HepG2 (cell line): ENCODE results near the gene INSIG1.

Experiments
- DMTF1 ChIP-seq: sonication (generic); formaldehyde crosslinking; IDR thresholded peaks from 2 replicates; pipeline ENCODE4 v1.4.0; 2020; ENCODE audit warnings: mild to moderate bottlenecking, missing genetic modification reagents
- DPF2 ChIP-seq: sonication (generic); formaldehyde crosslinking; IDR thresholded peaks from 2 replicates; pipeline ENCODE4 v1.4.0; 2020; ENCODE audit warnings: mild to moderate bottlenecking, low read depth, missing genetic modification reagents, borderline replicate concordance
- EP300 ChIP-seq, 3 experiments: sonication (generic) in 1 of 3; formaldehyde crosslinking in 1 of 3; IDR thresholded peaks; 2 replicates each; pipeline versions ENCODE4 v1.5.1 to v1.6.1; 2011 to 2020; ENCODE audit warnings: low read depth in 2 of 3, low read length in 2 of 3, borderline replicate concordance in 1 of 3, improper control_type of control experiment in 1 of 3, mild to moderate bottlenecking in 1 of 3, missing genetic modification reagents in 1 of 3, moderate library complexity in 1 of 3
- GABPB1 ChIP-seq: IDR thresholded peaks from 2 replicates; pipeline ENCODE4 v1.6.1; 2016; ENCODE audit warnings: mild to moderate bottlenecking, missing genetic modification reagents, moderate library complexity, missing compliant biosample characterization
- NR1H2 ChIP-seq: sonication (generic); formaldehyde crosslinking; IDR thresholded peaks from 2 replicates; pipeline ENCODE4 v1.8.1; 2022; ENCODE audit warnings: low read depth, missing genetic modification reagents, borderline replicate concordance
- NR2C2 ChIP-seq: sonication (generic); formaldehyde crosslinking; IDR thresholded peaks from 2 replicates; pipeline ENCODE4 v1.4.0; 2020; ENCODE audit warnings: missing genetic modification reagents, mild to moderate bottlenecking, moderate library complexity, borderline replicate concordance
- PCBP1 ChIP-seq: fragments of 200-400 bp; formaldehyde crosslinking; IDR thresholded peaks from 2 replicates; pipeline ENCODE4 v1.6.1; 2017; ENCODE audit warnings: mild to moderate bottlenecking, low read depth, low read length, borderline replicate concordance
- ZBTB49 ChIP-seq: sonication (generic); formaldehyde crosslinking; IDR thresholded peaks from 2 replicates; pipeline ENCODE4 v1.4.0; 2020; ENCODE audit warnings: missing genetic modification reagents, borderline replicate concordance
- ZNF414 ChIP-seq: sonication (generic); formaldehyde crosslinking; IDR thresholded peaks from 2 replicates; pipeline ENCODE4 v1.5.0; 2020; ENCODE audit warnings: missing genetic modification reagents
- ZNF616 ChIP-seq: sonication (generic); formaldehyde crosslinking; IDR thresholded peaks from 2 replicates; pipeline ENCODE4 v1.5.0; 2020; ENCODE audit warnings: low read depth, mild to moderate bottlenecking, missing genetic modification reagents
- ZNF788 ChIP-seq: sonication (generic); formaldehyde crosslinking; IDR thresholded peaks from 2 replicates; pipeline ENCODE4 v1.5.0; 2020; ENCODE audit warnings: mild to moderate bottlenecking, missing genetic modification reagents, borderline replicate concordance
- ZNF878 ChIP-seq: sonication (generic); formaldehyde crosslinking; IDR thresholded peaks from 2 replicates; pipeline ENCODE4 v1.8.1; 2023; ENCODE audit warnings: mild to moderate bottlenecking, missing genetic modification reagents, moderate library complexity
- TF ChIP-seq, protein P1 (sequence below): sonication (generic); formaldehyde crosslinking; IDR thresholded peaks from 2 replicates; pipeline ENCODE4 v1.4.0; 2020; ENCODE audit warnings: missing genetic modification reagents, mild to moderate bottlenecking, borderline replicate concordance

- no peak for TF ChIP-seq ZNF788 (CRISPR knock-in tag)
- no peak for TF ChIP-seq NR1H2
- no peak for TF ChIP-seq EP300 (IDR thresholded peaks at IDR 0.05; ENCODE audit: low read depth in 2 of 2, low read length in 2 of 2)
- TF ChIP-seq EP300 (CRISPR knock-in tag; IDR thresholded peaks at IDR 0.05; ENCODE audit: borderline replicate concordance), result no peak
- no peak for TF ChIP-seq GABPB1 (CRISPR knock-in tag)
- TF ChIP-seq, protein P1, sequence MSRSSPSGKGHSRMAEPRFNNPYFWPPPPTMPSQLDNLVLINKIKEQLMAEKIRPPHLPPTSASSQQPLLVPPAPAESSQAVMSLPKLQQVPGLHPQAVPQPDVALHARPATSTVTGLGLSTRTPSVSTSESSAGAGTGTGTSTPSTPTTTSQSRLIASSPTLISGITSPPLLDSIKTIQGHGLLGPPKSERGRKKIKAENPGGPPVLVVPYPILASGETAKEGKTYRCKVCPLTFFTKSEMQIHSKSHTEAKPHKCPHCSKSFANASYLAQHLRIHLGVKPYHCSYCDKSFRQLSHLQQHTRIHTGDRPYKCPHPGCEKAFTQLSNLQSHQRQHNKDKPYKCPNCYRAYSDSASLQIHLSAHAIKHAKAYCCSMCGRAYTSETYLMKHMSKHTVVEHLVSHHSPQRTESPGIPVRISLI (CRISPR knock-in tag), result no peak
- no peak for TF ChIP-seq PCBP1
- TF ChIP-seq ZBTB49 (CRISPR knock-in tag), result no peak
- TF ChIP-seq ZNF414 (CRISPR knock-in tag), result no peak
- no peak for TF ChIP-seq DPF2 (CRISPR knock-in tag)
- no peak for TF ChIP-seq NR2C2 (CRISPR knock-in tag)
- no peak for TF ChIP-seq DMTF1 (CRISPR knock-in tag)
- TF ChIP-seq ZNF616 (CRISPR knock-in tag), result no peak
- no peak for TF ChIP-seq ZNF878
These were observed 10.8 kb downstream of the INSIG1 start for GRCh38 chr7:155308330-155309020.
